HG02885 (cell line): Measurements from ENCODE around the gene PBX3.

Experiments used
- ATAC-seq: cut with Tn5 transposase; IDR thresholded peaks from one replicate; pipeline ENCODE4 v1.9.1; 2021; ENCODE audit warnings: mild to moderate bottlenecking; ENCODE audit not compliant: unreplicated experiment, poor library complexity

Gene PBX3

DNA sequence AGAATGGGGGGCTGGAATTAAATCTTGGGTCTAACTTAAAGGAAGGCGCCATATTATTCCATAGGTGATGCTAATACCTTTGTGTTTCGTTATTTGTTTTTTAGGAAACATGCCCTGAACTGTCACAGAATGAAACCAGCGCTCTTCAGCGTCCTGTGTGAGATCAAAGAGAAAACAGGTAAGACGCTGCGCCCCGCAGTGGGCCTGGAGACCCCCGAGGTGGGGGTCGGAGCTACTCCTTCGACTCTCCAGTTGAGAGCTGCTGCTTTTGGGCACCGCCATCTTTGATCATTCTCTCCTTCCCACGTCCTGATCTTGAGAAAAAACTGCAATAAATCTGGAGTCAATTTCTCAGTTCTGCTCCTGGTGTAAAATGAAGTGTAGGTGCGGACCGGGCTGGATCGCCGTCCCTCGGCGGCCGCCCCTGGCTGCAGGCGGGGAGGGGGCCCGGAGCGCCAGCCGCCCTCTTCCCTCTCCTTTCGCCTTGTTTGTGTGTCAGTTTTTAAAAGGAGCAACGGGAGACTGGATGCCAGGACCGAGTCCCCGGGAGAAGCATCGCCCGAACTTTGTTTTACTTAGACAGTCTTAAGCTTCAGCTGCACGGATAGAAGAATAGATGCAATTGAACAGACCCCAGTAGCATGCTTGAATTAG lies 1.4 kb downstream of the PBX3 start:
- no peak for ATAC-seq

DNA sequence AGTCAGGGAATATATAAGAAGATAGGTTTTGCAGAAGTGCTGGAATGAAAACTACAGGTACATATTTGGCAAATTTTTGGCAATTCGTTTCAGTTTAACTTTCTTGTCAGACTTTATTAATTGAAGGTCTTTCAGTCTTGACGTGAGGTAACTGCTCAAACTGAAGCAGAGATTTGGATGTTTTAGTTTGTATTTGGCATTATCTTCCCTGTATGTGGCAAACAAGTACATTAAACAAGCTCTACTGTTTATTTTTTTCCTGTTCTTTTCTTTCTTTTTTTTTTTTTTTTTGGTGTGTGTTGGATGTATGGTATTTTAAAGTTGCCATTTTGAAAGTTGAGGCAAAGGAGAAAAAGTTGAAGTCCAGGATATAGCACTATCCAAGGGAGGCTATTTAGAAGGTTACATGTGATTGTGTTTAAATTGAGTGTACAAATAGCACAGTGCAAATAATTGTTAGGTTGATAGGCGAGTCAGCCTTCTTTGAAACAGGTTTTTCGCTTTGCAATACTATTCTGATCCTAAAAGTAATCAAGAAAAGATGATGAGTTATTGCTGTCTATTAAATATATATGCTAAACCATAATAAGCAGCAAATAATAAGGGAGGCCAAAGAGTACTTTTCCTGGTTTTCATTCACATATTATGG lies 2.2 kb downstream of the PBX3 start:
- ATAC-seq = no peak

DNA sequence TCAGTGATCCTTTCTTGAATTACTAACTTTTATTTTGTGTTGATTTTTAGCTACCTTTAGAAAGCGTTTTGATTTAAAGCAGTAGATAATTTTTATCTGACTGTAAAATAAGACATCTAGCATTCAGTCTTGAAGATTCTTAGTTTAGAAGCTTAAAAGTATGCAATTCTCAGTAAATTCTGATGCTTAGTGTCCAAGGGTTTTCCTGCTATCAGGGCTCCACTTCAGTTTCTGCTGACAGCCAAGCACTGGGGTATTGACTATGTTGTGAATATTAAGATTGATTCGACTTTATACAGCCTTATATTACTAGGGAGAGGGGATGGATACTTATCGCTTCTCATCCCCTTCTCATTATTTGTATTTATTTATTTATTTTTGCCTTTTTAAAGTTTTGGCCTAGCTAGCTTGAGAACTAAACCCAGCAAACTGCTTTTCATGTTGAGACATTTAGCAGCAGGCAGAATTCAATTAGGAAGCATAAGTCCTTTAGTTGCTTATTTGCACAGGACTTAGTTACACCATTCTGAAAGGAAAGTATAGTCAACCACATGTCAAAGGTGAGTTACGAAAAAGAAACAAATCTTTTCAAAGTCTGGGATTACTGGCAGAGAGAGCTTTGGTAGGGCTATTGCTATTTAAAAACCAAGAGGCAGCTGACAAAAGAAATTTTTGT lies 2.9 kb downstream of the PBX3 start:
- ATAC-seq = no peak

DNA sequence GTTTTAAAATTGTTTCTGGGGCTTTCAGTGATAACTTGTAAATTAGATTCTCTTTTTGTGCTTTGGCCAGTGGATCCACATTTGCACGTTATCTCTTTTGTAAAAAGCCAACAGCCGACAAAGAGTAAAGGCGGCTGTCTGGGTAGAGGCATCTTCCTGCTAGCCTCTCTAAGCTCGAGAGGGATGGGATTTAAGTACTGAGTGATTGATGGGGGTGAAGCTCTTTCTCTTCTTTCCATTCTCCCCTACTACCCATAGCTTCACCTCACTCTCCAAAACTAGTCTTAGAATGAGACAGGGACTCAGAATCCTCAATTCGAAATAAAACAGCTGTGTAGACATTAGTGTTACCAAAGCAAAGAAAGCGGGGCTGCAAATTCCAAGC lies 3.4 kb downstream of the PBX3 start:
- no peak for ATAC-seq

DNA sequence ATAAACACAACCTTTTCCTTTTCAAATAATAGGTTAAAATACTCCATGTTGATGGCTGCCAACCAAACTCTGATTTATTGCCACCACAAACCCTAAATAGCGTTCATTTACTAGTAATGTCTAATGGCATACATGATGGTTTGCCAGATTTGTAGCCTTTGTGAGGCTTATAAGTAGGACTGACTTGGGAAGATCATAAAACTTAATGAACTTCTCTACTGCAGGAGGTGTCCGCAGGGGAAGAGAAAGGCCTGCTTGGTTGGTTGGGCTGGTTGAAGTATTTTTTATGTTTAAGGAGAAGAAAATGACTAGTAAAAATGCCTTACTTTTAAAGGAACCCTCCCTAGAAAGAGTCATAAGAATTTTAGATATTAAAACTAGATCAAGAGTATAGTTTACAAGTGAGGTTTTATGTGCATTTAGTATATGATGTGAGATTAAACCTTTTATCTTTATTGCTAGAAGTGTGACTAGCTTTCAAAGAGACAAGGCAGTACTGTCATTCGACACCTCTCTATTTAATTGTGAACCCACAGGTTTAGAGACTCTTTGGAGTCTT lies 5.0 kb downstream of the PBX3 start:
- no peak for ATAC-seq

DNA sequence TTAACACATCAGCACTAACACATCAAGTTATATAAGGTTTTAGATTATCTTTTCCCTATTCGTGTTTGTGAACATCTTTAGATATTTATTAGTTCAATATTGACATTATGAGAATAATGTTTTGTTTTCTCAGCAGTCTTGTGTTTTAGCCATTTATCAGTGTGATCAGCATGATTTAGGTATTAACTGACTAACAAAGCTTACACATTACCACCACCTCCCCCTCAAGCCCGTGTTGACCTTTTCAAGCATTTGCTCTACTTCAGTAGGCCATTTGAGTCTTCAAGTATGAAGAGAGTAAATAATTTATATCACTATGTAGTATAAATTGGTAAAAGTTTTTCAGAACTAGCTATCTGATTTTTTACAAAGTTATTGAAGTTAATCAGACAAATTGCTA lies 6.9 kb downstream of the PBX3 start:
- ATAC-seq = no peak

DNA sequence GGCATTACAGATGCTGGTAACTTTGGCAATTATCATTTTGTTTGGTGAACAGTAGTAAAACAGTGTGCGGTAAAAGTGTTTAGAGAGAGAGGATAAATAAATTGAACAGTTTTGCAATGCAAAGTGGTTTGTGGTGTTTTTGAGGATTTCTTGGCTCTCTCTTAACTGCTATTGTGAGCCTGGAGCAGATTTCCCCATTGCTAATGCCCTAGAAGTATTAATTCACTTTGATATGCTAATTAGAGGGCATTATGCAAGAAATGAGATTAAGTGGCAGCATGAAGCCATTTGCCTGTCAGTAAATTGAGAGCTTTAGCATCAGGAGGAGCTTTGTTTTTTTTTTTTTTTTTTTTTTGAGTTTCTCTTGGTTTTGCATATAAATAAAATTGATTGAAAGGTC lies 8.2 kb downstream of the PBX3 start:
- no peak for ATAC-seq

DNA sequence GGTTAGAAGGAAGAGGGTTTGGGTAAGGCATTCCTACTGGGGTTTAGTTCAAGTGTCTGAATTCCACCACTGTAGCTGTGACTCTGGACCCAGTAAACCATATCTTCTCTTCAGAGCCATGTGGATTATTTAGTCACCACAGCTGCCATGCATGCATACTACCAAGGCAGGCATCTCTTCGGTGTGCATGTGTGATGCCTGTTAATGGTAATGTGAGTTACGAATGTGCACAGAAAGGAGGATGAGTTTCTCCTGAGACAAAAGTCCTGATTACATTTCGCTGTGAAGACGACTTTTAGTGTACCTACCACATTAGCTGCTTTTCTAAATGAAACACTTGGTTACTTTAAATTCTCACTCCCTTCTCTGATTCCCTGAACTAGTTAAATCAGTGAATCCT lies 9.3 kb downstream of the PBX3 start:
- no peak for ATAC-seq

DNA sequence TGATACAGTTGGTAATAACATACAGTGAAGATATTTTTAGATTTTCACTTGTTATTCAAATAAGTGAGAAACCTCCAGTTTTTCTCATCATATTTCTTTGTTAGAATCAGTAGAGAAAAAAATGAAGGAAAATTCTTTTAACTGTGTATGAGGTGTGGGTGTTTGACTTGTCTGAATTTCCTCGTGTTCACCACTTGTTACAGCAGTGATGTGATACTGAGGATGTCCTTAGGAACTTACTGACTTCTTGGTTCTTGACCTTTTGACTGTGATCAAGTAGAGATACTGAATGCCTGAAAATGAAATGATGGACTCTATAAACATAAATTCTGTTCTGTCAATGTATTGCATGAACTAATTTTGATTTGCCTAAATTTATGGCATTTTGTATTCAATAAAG lies 10.7 kb downstream of the PBX3 start:
- no peak for ATAC-seq

DNA sequence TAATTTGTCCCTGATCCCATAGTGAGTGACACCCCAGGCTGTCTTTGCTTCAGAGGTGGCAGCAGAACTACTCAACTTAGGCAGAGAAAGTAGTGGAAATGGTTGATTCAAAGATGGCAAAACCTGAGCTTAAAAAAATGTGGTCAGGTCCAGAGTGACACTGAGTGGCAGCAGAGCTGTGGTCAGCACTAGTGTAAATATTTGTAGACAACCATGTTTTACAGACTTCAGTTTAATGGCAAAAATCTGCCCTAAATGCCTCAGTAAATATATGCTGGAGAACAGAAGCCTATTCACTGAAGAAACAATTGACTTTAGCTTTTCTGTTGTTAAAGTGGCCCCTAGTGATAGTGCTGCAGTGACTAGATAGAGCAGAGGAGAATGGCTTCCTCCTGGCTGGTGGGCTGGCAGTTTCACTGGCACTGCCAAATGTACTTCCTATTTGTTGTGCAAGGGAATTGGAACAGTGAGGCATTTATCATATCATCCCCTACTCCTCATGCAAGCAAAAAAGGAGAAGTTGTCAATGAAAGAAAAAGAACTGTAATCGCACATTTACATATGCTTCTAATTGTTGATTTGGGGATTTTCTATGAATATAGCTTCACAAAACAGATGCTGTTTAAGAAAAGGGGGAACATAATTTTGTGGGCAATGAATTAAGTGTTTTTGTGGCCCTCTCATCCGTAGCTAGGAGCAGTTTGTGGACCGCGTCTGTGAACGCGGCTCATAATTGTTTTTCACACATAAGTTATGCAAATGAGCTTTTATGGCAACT lies 12.0 kb downstream of the PBX3 start:
- no peak for ATAC-seq

DNA sequence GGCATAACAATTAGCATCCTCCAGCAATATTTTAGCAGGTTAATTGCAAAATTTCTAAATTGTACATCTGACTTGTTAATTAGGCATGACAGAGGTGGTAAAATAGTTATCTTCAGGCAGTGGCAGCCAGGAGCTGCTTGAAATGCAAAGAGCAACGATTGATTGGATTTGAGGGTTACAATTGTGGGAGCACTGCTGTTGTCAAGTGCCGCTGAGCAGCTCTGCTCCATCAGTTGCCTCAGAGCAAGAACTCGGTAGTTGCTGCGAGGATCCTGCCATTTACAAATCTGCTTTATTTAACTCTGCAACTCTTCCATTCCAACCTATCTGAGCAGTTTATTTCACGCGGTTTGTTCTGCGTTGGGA lies 12.6 kb downstream of the PBX3 start:
- no peak for ATAC-seq

DNA sequence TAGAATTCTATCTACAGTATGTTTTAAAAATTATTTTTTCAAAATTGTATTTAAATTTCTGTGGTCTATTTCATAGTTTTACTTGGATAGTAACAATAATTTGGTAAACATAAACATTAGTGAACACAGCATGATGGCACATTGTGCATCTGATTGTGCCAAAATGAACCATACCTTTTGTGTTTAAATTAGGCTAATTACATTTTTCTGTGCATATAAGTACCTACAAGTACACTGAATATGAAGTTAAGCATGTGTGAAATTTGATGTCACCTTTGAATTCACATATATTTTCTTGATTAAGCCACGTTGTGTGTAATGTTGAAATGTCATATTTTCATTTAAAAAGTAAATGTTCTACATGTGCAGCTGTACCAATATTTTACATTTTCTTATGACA lies 13.4 kb downstream of the PBX3 start:
- ATAC-seq = no peak

DNA sequence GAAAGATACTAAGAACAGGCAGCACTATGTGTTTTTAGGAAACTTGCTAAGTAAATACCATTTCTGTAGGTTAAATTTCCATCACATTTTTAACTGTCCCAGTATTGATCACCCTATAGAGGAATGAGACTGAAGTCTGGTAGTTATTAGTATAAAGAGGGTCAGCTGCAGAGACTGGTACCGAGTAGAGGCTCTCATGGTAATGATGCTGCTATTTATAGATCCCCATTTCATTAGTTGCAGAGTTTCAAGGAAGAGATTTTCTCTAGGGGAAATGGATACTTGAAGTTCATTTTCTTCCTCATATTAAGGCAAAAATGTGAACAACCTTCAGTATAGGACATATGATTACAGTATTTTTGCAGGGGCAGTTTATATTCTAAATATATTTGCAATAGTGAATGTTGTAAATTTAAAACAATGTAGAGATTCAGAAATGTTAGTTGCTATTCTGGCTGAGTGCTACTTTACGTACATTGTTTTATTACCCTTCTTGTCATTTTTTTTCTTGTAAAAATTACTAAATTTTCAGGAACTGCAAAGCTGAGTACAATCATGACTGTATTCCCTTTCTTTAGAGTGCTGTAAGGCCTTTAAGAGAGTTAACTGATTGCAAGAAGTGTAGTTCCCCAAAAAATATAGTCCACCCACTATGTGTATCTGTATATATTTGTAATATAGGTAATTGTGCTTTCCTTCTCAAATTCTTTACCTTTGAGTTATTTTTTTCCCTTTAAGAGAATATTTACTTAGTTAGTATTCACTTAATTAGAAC lies 14.7 kb downstream of the PBX3 start:
- no peak for ATAC-seq

DNA sequence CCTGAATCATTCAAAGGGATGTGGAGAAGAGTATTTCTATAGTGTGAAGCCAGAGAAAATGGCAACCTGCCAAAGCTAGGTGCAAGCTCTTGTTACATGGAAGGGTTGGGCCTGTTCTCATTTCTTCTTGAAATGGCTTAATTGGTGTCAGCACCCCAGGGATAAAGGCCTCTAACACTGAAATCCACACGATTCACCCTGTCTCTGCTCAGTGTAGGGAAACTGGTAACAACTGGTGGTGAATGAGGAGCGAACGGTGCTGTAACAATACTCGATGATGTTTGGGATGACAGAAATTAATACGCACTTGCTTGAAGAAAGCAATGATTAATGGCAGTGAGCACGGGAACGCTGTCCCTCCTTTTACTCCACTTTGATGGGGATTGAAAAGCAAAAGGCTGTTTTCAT lies 16.2 kb downstream of the PBX3 start:
- ATAC-seq = no peak

DNA sequence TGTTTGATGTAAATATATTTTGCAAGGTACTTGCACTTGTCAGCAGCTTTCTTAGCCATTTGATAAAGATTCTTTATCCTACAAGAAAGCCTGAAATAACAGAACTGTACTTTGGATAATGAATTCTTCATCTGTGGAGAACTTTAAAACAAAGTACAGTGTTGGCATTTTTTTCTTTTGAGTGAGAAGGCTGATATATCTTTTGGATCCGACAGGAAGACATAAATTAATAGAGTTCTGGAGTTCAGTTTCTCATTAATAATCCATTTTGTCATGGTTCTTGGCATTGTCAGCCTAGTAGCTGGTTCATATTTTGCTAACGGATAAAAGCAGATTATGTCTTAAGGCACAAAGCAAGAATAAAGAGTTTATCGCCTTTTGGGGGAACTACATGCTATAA lies 17.0 kb downstream of the PBX3 start:
- ATAC-seq = no peak

DNA sequence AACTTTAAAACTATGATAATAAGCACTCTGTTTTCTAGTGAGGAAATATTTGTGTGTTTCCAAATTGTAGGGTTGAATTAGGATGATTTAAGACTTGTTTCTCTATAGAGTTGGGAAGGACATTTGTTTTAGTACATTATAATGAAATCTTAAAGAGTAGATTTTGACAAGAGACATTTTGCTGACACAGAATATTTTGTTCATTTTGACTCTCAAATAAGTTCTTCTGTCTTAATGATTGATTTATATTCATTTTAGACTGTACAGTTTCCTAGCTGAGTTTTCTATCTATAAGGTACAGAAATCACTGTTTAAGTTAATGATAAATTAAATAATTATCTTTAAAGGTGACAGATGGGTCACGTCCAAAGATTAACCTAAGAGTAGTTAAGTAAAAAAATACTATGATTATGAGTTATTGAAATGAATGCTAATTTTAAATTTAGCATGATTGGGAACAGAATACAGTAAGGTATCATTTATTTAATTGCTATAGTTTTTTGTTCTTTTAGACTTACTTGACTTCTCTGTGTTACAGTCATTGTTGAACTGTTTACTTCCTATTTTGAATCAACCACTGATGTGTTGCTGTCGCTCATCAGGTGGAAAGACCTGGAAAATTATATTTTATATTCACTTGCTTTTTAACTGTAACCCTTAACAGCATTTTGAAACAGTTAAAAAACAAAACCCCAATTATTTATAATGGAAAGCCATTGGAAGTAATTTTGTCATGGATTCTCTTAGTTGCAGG lies 19.5 kb downstream of the PBX3 start:
- no peak for ATAC-seq

DNA sequence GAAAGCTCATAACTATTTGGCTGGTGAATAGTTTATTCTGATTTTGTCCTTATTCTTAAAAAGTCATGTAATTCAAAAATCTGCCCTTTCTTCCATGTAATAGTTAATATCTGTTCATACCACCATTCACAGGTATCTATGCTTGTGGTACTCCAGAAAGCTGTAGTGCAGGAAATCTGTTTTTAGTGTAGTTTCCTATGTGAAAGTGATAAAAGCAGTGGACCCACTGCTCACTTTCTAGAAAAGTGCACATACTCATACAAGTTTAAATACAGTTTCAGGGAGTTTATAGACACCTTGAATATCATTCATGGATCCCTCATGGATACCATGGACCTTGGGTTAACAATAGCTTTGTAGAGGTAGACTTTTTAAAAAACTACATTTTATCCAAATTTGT lies 20.2 kb downstream of the PBX3 start:
- no peak for ATAC-seq

DNA sequence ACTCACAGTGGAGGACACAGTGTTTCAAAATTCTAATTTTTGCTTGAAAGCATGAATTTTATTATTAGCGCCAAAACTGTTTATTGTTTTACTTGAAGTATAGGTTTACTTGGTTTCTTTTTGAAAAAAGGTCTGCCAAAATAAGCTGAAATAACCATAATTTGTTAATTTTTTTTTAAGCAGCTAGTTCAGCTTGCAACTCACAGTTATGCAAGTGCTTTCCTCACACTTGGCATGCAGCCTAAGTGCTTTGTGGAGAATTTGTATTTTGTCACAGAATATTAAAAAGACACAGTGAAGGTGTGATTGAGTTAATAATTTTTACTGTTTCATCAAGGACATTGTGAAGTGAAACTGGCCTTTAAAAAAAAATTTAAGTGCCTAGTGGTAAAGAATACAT lies 21.6 kb downstream of the PBX3 start:
- ATAC-seq = no peak

DNA sequence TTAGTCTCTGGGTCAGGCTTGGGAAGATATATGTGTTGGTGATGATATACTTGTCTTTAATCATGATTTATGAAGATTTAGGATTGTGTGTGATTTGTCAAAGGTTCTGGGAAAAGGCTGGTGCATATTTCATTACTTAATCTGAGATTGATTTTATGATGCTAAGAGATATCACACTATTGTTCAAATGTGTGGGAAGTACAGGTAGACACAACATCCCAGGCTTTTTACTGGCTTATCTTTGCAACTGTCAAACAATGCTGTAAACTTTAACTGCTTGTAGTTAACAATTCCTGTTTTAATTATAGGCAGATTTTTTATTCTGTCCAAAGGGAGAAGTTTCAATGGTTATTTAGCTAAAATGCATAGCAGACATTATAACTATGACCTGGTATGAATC lies 23.9 kb downstream of the PBX3 start:
- ATAC-seq = no peak

DNA sequence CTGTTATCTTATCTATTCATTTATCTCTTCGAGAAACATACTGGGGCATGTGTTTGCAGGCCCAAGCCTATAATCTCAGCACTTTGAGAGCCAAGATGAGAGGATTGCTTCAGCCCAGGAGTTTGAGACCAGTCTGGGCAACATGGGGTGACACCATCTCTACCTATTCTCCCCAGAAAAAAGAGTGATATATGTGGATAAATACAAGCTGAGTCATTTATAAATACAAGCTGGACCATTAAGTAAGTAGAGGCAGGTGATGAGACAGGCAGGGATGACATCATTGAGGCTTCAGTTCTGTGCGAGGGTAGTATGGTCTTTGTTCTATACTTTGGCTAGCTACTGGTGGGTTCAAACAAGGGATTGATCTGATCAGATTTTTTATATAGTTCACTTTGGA lies 25.6 kb downstream of the PBX3 start:
- ATAC-seq = no peak
